NOMO-1 treated with dmso at 0.1 percent for 144 hours (cell line): ENCODE data around the gene CDH1.
"Not testable (repeated sequence)": the region's sequence is repeated elsewhere in the genome, so short reads cannot be mapped to it uniquely, and the experiment has no call there.

ENCODE experiments used
- DNase-seq: peaks from one replicate; lab custom pipeline; 2025; ENCODE audit not compliant: unreplicated experiment; lab: John Stamatoyannopoulos, UW

Gene CDH1

GRCh38 chr16:68786685-68787418, 49.8 kb downstream of the CDH1 start:
- no peak for DNase-seq

- DNase-seq, result not testable (repeated sequence)
Measured at GRCh38 chr16:68787419-68787807, 50.3 kb downstream of the CDH1 start.

GRCh38 chr16:68790130-68790761, 53.2 kb downstream of the CDH1 start:
- DNase-seq, result no peak

- no peak for DNase-seq
Measured at GRCh38 chr16:68790944-68791343, 53.9 kb downstream of the CDH1 start.

- DNase-seq, result no peak
Measured at GRCh38 chr16:68792465-68793324, 55.6 kb downstream of the CDH1 start.

- no peak for DNase-seq
Measured at GRCh38 chr16:68793401-68793857, 56.3 kb downstream of the CDH1 start.

- no peak for DNase-seq
Measured at GRCh38 chr16:68798398-68798797, 61.3 kb downstream of the CDH1 start.

- DNase-seq, result peak; percentile 71
Measured at GRCh38 chr16:68800257-68800875, 63.3 kb downstream of the CDH1 start.

GRCh38 chr16:68802190-68802589, 65.1 kb downstream of the CDH1 start:
- DNase-seq, result no peak

- no peak for DNase-seq
Measured at GRCh38 chr16:68806422-68806821, 69.3 kb downstream of the CDH1 start.

- DNase-seq, result no peak
Measured at GRCh38 chr16:68806981-68807380, 69.9 kb downstream of the CDH1 start.

GRCh38 chr16:68814516-68814915, 77.4 kb downstream of the CDH1 start:
- no peak for DNase-seq

GRCh38 chr16:68823401-68824135, 86.5 kb downstream of the CDH1 start:
- no peak for DNase-seq

GRCh38 chr16:68825427-68825826, 88.3 kb downstream of the CDH1 start:
- no peak for DNase-seq

GRCh38 chr16:68826652-68827051, 89.6 kb downstream of the CDH1 start:
- no peak for DNase-seq

- no peak for DNase-seq
Measured at GRCh38 chr16:68833251-68833650, 96.2 kb downstream of the CDH1 start.

GRCh38 chr16:68834550-68834949, 97.5 kb downstream of the CDH1 start:
- DNase-seq, result no peak

GRCh38 chr16:68835970-68836369, 98.9 kb downstream of the CDH1 start:
- no peak for DNase-seq

GRCh38 chr16:68839831-68840230, 102.7 kb downstream of the CDH1 start:
- no peak for DNase-seq

GRCh38 chr16:68842964-68843481, 105.9 kb downstream of the CDH1 start:
- not testable (repeated sequence) for DNase-seq
